Thoracic aorta (tissue), 2 donors: ENCODE data around the gene SLIT3. TPM values are rescaled to one million over a fixed set of nuclear protein-coding genes. Genes with fewer than 3 reads are reported as not detected.

Experiments used
- ATAC-seq: fragments of 150-250 bp; one replicate; pipeline ENCODE4 v1.8.0; 2017; ENCODE audit warnings: low read depth; ENCODE audit not compliant: insufficient number of reproducible peaks, low FRiP score
- DNase-seq: peaks from one replicate; pipeline ENCODE4 v3.0.0-alpha.2; 2020; ENCODE audit warnings: low spot score
- H3K27ac ChIP-seq, 2 donors: fragments of 200-600 bp; sonication (generic); 1 replicate in 1 of 2; 2 replicates in 1 of 2; pipeline ENCODE4 v1.5.1; 2016; ENCODE audit warnings: mild to moderate bottlenecking in 2 of 2, moderate library complexity in 2 of 2
- H3K27me3 ChIP-seq: fragments of 200-600 bp; sonication (generic); replicated peaks from 2 replicates; pipeline ENCODE4 v1.6.0; 2016; ENCODE audit warnings: mild to moderate bottlenecking; ENCODE audit not compliant: insufficient read depth
- H3K36me3 ChIP-seq: fragments of 200-600 bp; sonication (generic); one replicate; pipeline ENCODE4 v1.5.1; 2016
- H3K4me1 ChIP-seq, 2 donors: fragments of 200-600 bp; sonication (generic); 1 replicate in 1 of 2; 2 replicates in 1 of 2; pipeline versions ENCODE4 v1.5.1 to v1.6.0; 2016; ENCODE audit warnings: low read depth in 2 of 2, mild to moderate bottlenecking in 1 of 2; ENCODE audit not compliant: control insufficient read depth in 1 of 2
- H3K4me3 ChIP-seq: fragments of 200-600 bp; sonication (generic); 2 replicates; pipeline ENCODE4 v1.5.1; 2016; ENCODE audit warnings: mild to moderate bottlenecking
- H3K9me3 ChIP-seq: fragments of 200-600 bp; sonication (generic); 2 replicates; pipeline ENCODE4 v1.5.1; 2016
- CTCF ChIP-seq: fragments of 200-600 bp; sonication (generic); IDR thresholded peaks from one replicate; pipeline ENCODE4 v1.5.1; 2019; ENCODE audit warnings: antibody characterized with exemption
- total RNA-seq, 2 donors: library from RNA; depleted of rRNA; stranded (reverse); fragments of >200 nt; gene quantifications; one replicate each; pipeline versions ENCODE4 v1.1.0 to v1.2.3, GENCODE V29; 2016

The SLIT3 gene
- total RNA-seq, 2 donors from 2014 or later: 80.1 to 86.9 TPM

- Histone ChIP-seq H3K36me3 (no peaks in the 10 kb centered on the region), H3K4me1 (peaks cover 5 to 15% of the 10 kb centered on the region in 2 donors), H3K4me3 (no peak overlapping the region), H3K27me3 (no peaks in the 10 kb centered on the region), H3K9me3 (no peaks in the 10 kb centered on the region), H3K27ac (no peak overlapping the region)
- DNase-seq: no peak
- ATAC-seq: no peak
- no peak for TF ChIP-seq CTCF
Measured at GRCh38 chr5:168710706-168711105, 590.2 kb downstream of the SLIT3 start.

- no peak overlapping the region for H3K27ac ChIP-seq
- TF ChIP-seq CTCF: no peak
- H3K9me3 ChIP-seq: no peaks in the 10 kb centered on the region
Measured at GRCh38 chr5:168707716-168708695, 592.9 kb downstream of the SLIT3 start.

GRCh38 chr5:168706655-168707069 is 594.3 kb downstream of the SLIT3 start:
- H3K27me3 ChIP-seq: no peaks in the 10 kb centered on the region
- TF ChIP-seq CTCF: peak; percentile 48
- no peaks in the 10 kb centered on the region for H3K9me3 ChIP-seq
- no peak overlapping the region for H3K27ac ChIP-seq
- DNase-seq: no peak
- H3K36me3 ChIP-seq: no peaks in the 10 kb centered on the region
- no peak overlapping the region for H3K4me3 ChIP-seq
- no peak for ATAC-seq
- no peaks in the 10 kb centered on the region for H3K4me1 ChIP-seq

More at GRCh38 chr5:168707716-168708695, 592.9 kb downstream of the SLIT3 start:
- DNase-seq (no peak), ATAC-seq (no peak)
- no peaks in the 10 kb centered on the region for H3K27me3 ChIP-seq
- H3K4me1 ChIP-seq: peaks cover 3 to 10% of the 10 kb centered on the region in 2 donors
- no peaks in the 10 kb centered on the region for H3K36me3 ChIP-seq
- no peak overlapping the region for H3K4me3 ChIP-seq

GRCh38 chr5:168705321-168705720 is 595.6 kb downstream of the SLIT3 start:
- ATAC-seq (no peak), DNase-seq (no peak)
- no peak overlapping the region for H3K4me3 ChIP-seq
- H3K27ac ChIP-seq: no peak overlapping the region
- no peaks in the 10 kb centered on the region for H3K4me1 ChIP-seq
- no peaks in the 10 kb centered on the region for H3K27me3 ChIP-seq
- no peaks in the 10 kb centered on the region for H3K9me3 ChIP-seq
- no peak for TF ChIP-seq CTCF
- H3K36me3 ChIP-seq: no peaks in the 10 kb centered on the region

GRCh38 chr5:168702511-168702910 is 598.4 kb downstream of the SLIT3 start:
- ATAC-seq (no peak), DNase-seq (no peak)
- no peaks in the 10 kb centered on the region for H3K36me3 ChIP-seq
- H3K27ac ChIP-seq: no peak overlapping the region
- H3K9me3 ChIP-seq: no peaks in the 10 kb centered on the region
- no peak for TF ChIP-seq CTCF
- peaks cover 3 to 12% of the 10 kb centered on the region in 2 donors for H3K4me1 ChIP-seq
- no peaks in the 10 kb centered on the region for H3K27me3 ChIP-seq
- H3K4me3 ChIP-seq: no peak overlapping the region
